Measurements from ENCODE around the gene CDC5L.
"Not testable (repeated sequence)": the region's sequence is repeated elsewhere in the genome, so short reads cannot be mapped to it uniquely, and the experiment has no call there.

CDC5L gene

GRCh38 chr6:44439270-44440045 is 52.0 kb downstream of the CDC5L start:
- peak; percentile 74 for DNase-seq (ENCODE audit: low read depth)
- H3K4me3 ChIP-seq (replicated peaks; ENCODE audit: low read depth, low read length), result no peak overlapping the region
- TF ChIP-seq CTCF (IDR thresholded peaks at IDR 0.05; ENCODE audit: low read length, missing control alignments), result no peak

DNA sequence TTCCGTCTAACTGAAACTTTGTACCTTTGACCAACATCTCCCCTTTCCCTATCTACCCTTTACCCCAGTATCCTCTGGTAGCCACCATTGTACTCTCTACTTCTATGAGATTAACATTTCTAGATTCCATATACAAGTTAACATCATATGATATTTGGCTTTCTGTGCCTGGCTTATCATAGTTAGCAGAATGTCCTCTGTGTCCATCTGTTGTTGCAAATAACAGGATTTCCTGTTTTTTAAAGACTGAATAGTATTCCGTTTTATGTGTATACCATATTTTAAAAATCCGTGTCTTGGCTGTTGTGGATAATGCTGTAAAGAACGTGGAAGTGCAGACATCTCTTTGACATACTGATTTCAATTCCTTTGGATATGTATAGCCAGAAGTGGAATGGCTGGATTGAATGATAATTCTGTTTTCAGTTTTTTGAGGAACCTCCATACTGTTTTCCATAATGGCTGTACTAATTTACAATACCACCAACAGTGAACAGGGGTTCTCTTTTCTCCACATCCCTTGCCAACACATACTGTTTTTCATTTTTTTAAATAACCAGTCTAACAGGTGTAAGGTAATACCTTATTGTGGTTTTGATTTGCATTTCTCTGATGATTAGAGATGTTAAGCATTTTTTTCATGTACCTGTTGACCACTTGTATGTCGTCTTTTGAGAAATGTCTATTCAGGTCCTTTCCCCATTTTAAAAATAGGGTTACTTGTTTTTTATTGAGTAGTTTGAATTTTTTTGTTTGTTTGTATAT is 53.8 kb downstream of the CDC5L start:
- TF ChIP-seq CTCF (IDR thresholded peaks at IDR 0.05; ENCODE audit: low read length, missing control alignments), result no peak
- no peak for DNase-seq (ENCODE audit: low read depth)
- H3K4me3 ChIP-seq (replicated peaks; ENCODE audit: low read depth, low read length), result no peak overlapping the region

- no peak overlapping the region for H3K4me3 ChIP-seq (replicated peaks; ENCODE audit: low read depth, low read length)
- no peak for TF ChIP-seq CTCF (IDR thresholded peaks at IDR 0.05; ENCODE audit: low read length, missing control alignments)
- no peak for DNase-seq (ENCODE audit: low read depth)
These were observed 54.7 kb downstream of the CDC5L start for GRCh38 chr6:44442236-44442635.

GRCh38 chr6:44442833-44443444 is 55.4 kb downstream of the CDC5L start:
- no peak for DNase-seq (ENCODE audit: low read depth)
- H3K4me3 ChIP-seq (replicated peaks; ENCODE audit: low read depth, low read length), result no peak overlapping the region
- TF ChIP-seq CTCF (IDR thresholded peaks at IDR 0.05; ENCODE audit: low read length, missing control alignments), result no peak

DNA sequence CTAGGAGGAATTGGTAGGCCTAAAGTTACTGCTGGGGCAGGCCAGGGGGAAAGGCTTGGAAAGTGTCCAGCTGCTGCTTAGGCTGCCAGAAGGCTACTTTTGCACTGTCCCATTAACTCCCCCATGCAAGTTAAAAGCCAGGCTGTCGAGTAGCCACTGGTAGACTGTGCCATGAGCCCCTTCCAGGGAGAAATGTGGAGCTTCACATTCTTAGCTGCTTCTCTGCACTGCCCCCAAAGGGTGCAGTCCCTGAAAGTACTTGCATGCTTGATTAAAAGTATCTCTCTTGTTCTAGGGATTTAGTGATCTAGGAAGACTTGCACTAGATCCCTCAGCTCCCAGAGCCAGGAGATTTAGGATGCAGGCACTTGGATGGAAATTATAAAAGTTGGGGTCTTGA is 57.3 kb downstream of the CDC5L start:
- TF ChIP-seq CTCF (IDR thresholded peaks at IDR 0.05; ENCODE audit: low read length, missing control alignments), result no peak
- DNase-seq (ENCODE audit: low read depth), result no peak
- no peak overlapping the region for H3K4me3 ChIP-seq (replicated peaks; ENCODE audit: low read depth, low read length)

DNA sequence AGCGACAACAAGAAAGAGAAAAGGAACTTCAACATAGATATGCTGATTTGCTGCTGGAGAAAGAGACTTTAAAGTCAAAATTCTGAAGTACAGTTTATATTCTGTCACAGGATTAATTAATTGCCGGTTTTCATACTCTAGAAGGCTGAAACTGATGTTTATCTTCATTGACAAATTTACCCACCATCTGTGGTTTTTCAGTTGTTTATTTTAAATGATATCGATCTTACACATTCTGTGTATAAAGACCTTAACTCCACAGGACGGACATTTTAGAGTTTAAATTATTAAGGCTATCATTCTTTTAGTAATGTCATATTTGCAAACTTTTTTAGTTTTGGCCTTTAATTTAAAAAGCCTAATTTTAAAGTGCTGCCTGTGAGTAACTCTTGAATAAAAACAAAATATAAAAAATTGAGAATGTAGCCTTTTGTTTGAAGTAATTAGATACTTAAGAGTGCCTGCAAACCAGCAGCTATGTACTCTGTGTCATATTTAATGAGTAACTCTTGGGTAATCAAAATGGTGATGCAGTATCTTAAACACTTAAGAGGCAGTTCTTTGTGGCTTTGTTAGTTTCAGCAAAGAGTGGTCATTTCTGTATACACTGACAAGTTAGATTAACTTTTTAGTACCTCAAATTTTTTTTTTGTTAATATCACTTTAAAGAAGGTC is 59.3 kb downstream of the CDC5L start:
- peak; percentile 56 for DNase-seq (ENCODE audit: low read depth)
- TF ChIP-seq CTCF (IDR thresholded peaks at IDR 0.05; ENCODE audit: low read length, missing control alignments), result no peak
- no peak overlapping the region for H3K4me3 ChIP-seq (replicated peaks; ENCODE audit: low read depth, low read length)

- DNase-seq (ENCODE audit: low read depth), result not testable (repeated sequence)
These were observed 61.7 kb downstream of the CDC5L start for GRCh38 chr6:44449181-44449580.

More at GRCh38 chr6:44449181-44449580, 61.7 kb downstream of the CDC5L start:
- H3K4me3 ChIP-seq (replicated peaks; ENCODE audit: low read depth, low read length), result not testable (repeated sequence)
